Measurements from ENCODE around the gene TUBA4A.
A peak's percentile ranks its signal among the peaks of the same experiment; 100 is the strongest.

DNA sequence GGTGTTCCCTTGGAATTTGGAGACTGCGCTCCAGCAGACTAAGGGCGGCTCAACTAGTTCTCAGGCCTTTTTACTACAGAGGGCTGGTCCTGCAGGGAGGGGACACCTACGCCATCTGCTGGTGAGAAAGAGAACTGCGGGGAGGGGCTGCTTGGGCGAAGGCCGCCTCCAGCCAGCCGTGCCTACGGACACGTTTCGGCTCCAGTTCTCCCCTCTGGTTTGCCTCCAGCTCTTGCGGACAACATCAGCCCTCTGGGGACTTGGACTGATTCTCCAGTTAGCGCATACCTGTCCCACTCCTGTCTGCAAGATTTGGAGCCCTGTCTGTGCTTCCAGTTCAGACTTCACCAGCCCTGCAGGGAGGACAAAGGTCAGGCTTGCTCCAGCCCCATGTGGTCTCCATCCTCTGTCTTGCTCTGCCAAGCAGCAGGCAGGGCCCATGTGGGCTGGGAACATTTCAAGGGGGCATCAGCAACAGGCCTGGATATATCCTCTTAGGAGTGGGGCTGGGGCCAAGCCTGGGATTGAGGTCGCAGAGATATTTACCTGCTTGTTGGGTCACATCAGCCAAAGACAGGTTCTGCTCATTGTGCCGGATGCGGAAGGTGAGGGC is 45.1 kb upstream of the TUBA4A start:
- no peak for TF ChIP-seq EZH2phosphoT487 (IDR thresholded peaks at IDR 0.05; ENCODE audit: low read depth, severe bottlenecking, unreplicated experiment)
- TF ChIP-seq, protein P1, sequence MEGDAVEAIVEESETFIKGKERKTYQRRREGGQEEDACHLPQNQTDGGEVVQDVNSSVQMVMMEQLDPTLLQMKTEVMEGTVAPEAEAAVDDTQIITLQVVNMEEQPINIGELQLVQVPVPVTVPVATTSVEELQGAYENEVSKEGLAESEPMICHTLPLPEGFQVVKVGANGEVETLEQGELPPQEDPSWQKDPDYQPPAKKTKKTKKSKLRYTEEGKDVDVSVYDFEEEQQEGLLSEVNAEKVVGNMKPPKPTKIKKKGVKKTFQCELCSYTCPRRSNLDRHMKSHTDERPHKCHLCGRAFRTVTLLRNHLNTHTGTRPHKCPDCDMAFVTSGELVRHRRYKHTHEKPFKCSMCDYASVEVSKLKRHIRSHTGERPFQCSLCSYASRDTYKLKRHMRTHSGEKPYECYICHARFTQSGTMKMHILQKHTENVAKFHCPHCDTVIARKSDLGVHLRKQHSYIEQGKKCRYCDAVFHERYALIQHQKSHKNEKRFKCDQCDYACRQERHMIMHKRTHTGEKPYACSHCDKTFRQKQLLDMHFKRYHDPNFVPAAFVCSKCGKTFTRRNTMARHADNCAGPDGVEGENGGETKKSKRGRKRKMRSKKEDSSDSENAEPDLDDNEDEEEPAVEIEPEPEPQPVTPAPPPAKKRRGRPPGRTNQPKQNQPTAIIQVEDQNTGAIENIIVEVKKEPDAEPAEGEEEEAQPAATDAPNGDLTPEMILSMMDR (IDR thresholded peaks at IDR 0.05; ENCODE audit: poor library complexity): peak; percentile 92
- TF ChIP-seq EZH2 (IDR thresholded peaks at IDR 0.05; ENCODE audit: borderline replicate concordance): no peak

All from hepatocyte (in vitro differentiated cells).